Thymus (tissue), 11 donors: Measurements from ENCODE around the gene OPHN1. TPM values are rescaled to one million over a fixed set of nuclear protein-coding genes. Genes with fewer than 3 reads are reported as not detected.

Source experiments
- DNase-seq, 9 donors: peaks; one replicate each; pipeline ENCODE4 v3.0.0-alpha.2; 2013; ENCODE audit warnings: low spot score in 9 of 9, low read depth in 6 of 9, missing footprints in 1 of 9
- H3K27ac ChIP-seq, 2 donors: one replicate each; pipeline ENCODE4 v1.5.1; 2013; ENCODE audit warnings: control low read depth in 1 of 2, low read depth in 1 of 2, low read length in 1 of 2, mild to moderate bottlenecking in 1 of 2, moderate library complexity in 1 of 2
- H3K27me3 ChIP-seq, 2 donors: one replicate each; pipeline ENCODE4 v1.5.1; 2013; ENCODE audit warnings: low read length in 1 of 2; ENCODE audit not compliant: control insufficient read depth in 2 of 2, insufficient read depth in 1 of 2
- H3K36me3 ChIP-seq, 2 donors: one replicate each; pipeline ENCODE4 v1.5.1; 2013; ENCODE audit warnings: low read length in 1 of 2, mild to moderate bottlenecking in 1 of 2, moderate library complexity in 1 of 2; ENCODE audit not compliant: control insufficient read depth in 2 of 2, insufficient read depth in 2 of 2
- H3K4me1 ChIP-seq, 2 donors: one replicate each; pipeline ENCODE4 v1.5.1; 2013; ENCODE audit warnings: low read length in 2 of 2; ENCODE audit not compliant: control insufficient read depth in 2 of 2, insufficient read depth in 2 of 2
- H3K4me3 ChIP-seq, 2 donors: one replicate each; pipeline ENCODE4 v1.5.1; 2013; ENCODE audit warnings: low read length in 2 of 2, control low read depth in 1 of 2, mild to moderate bottlenecking in 1 of 2
- H3K9me3 ChIP-seq, 2 donors: one replicate each; pipeline ENCODE4 v1.5.1; 2013; ENCODE audit warnings: low read length in 1 of 2, mild to moderate bottlenecking in 1 of 2; ENCODE audit not compliant: control insufficient read depth in 2 of 2, insufficient read depth in 1 of 2
- WGBS: extraction: QIAGEN DNeasy Blood & Tissue Kit; methylation state at CpG from one replicate; pipeline ENCODE4 v1.1.7; 2013; 5-methylcytosine and 5-hydroxymethylcytosine counted together
- polyA plus RNA-seq: library from polyadenylated mRNA; stranded (reverse); fragments of 200-250 nt; gene quantifications from one replicate; pipeline ENCODE4 v1.2.3, GENCODE V29; 2013
- total RNA-seq: library from RNA; stranded (reverse); fragments of 120-200 nt; gene quantifications from one replicate; pipeline ENCODE4 v1.2.4, GENCODE V29; 2013
- donor health status: healthy.

The OPHN1 gene
- total and polyA plus RNA-seq, 2 donors: 0.64 to 1.2 TPM

- WGBS: 94% methylated on average over 8 of the region's 8 CpGs
- Histone ChIP-seq H3K9me3 (no peaks in the 10 kb centered on the region), H3K4me3 (no peak overlapping the region), H3K27me3 (no peaks in the 10 kb centered on the region), H3K4me1 (no peaks in the 10 kb centered on the region), H3K27ac (no peak overlapping the region), H3K36me3 (no peaks in the 10 kb centered on the region)
- DNase-seq: no peak
These were observed 21.3 kb upstream of the OPHN1 start for GRCh38 chrX:68454476-68455150.

- Histone ChIP-seq H3K27me3 (no peaks in the 10 kb centered on the region), H3K4me3 (no peak overlapping the region), H3K36me3 (no peaks in the 10 kb centered on the region), H3K27ac (no peak overlapping the region), H3K4me1 (no peaks in the 10 kb centered on the region), H3K9me3 (no peaks in the 10 kb centered on the region)
- WGBS: 97% methylated on average over 8 of the region's 8 CpGs
- no peak for DNase-seq
These were observed 18.4 kb upstream of the OPHN1 start for GRCh38 chrX:68451720-68452119.

GRCh38 chrX:68443155-68443868 is 10.0 kb upstream of the OPHN1 start:
- H3K36me3 ChIP-seq: no peaks in the 10 kb centered on the region
- H3K27ac ChIP-seq: no peak overlapping the region
- no peak overlapping the region for H3K4me3 ChIP-seq
- no peaks in the 10 kb centered on the region for H3K4me1 ChIP-seq
- WGBS: 51% methylated on average over 6 of the region's 6 CpGs
- no peaks in the 10 kb centered on the region for H3K27me3 ChIP-seq
- DNase-seq: peak in 3 of 9 donors; percentile 27 to 66 (median 30)
- no peaks in the 10 kb centered on the region for H3K9me3 ChIP-seq

- Histone ChIP-seq H3K27me3 (no peaks in the 10 kb centered on the region), H3K4me1 (no peaks in the 10 kb centered on the region), H3K9me3 (no peaks in the 10 kb centered on the region), H3K27ac (no peak overlapping the region), H3K36me3 (no peaks in the 10 kb centered on the region), H3K4me3 (no peak overlapping the region)
- WGBS: 94% methylated on average over 1 of the region's 1 CpG
- DNase-seq: no peak
These were observed 7.6 kb upstream of the OPHN1 start for GRCh38 chrX:68440940-68441339.

GRCh38 chrX:68440442-68440841 is 7.1 kb upstream of the OPHN1 start:
- Histone ChIP-seq H3K27ac (no peak overlapping the region), H3K36me3 (no peaks in the 10 kb centered on the region), H3K27me3 (peaks cover 0 to 3% of the 10 kb centered on the region in 2 donors), H3K9me3 (no peaks in the 10 kb centered on the region), H3K4me1 (no peaks in the 10 kb centered on the region), H3K4me3 (no peak overlapping the region)
- DNase-seq: no peak

GRCh38 chrX:68439341-68439740 is 6.0 kb upstream of the OPHN1 start:
- no peak overlapping the region for H3K4me3 ChIP-seq
- H3K27ac ChIP-seq: no peak overlapping the region
- H3K9me3 ChIP-seq: no peaks in the 10 kb centered on the region
- WGBS: 96% methylated on average over 4 of the region's 4 CpGs
- DNase-seq: no peak
- H3K4me1 ChIP-seq: no peaks in the 10 kb centered on the region
- no peaks in the 10 kb centered on the region for H3K36me3 ChIP-seq
- H3K27me3 ChIP-seq: peaks cover 0 to 11% of the 10 kb centered on the region in 2 donors

GRCh38 chrX:68438575-68438974 is 5.3 kb upstream of the OPHN1 start:
- H3K27ac ChIP-seq: no peak overlapping the region
- H3K4me3 ChIP-seq: no peak overlapping the region
- H3K36me3 ChIP-seq: no peaks in the 10 kb centered on the region
- H3K4me1 ChIP-seq: no peaks in the 10 kb centered on the region
- no peaks in the 10 kb centered on the region for H3K9me3 ChIP-seq
- peaks cover 0 to 19% of the 10 kb centered on the region in 2 donors for H3K27me3 ChIP-seq
- no peak for DNase-seq
- WGBS: 94% methylated on average over 4 of the region's 4 CpGs

- no peaks in the 10 kb centered on the region for H3K4me1 ChIP-seq
- 5% methylated on average over 13 of the region's 13 CpGs for WGBS
- peaks cover 6 to 36% of the 10 kb centered on the region in 2 donors for H3K27me3 ChIP-seq
- H3K36me3 ChIP-seq: no peaks in the 10 kb centered on the region
- peak in 1 of 9 donors; percentile 14 for DNase-seq
- no peaks in the 10 kb centered on the region for H3K9me3 ChIP-seq
- peak overlapping the region; percentile 38 for H3K4me3 ChIP-seq
- H3K27ac ChIP-seq: no peak overlapping the region
These were observed 645 bp upstream of the OPHN1 start for GRCh38 chrX:68433981-68434299.

- WGBS: 33% methylated on average over 12 of the region's 12 CpGs
- H3K9me3 ChIP-seq: no peaks in the 10 kb centered on the region
- DNase-seq: peak in 1 of 9 donors; percentile 4
- no peaks in the 10 kb centered on the region for H3K4me1 ChIP-seq
- no peak overlapping the region for H3K27ac ChIP-seq
- peak overlapping the region in 1 of 2 donors; percentile 38 for H3K4me3 ChIP-seq
- peaks cover 6 to 36% of the 10 kb centered on the region in 2 donors for H3K27me3 ChIP-seq
- no peaks in the 10 kb centered on the region for H3K36me3 ChIP-seq
These were observed 647 bp downstream of the OPHN1 start for GRCh38 chrX:68432648-68433047.
